Measurements from ENCODE around the gene TMEM131L. TPM values are rescaled to one million over a fixed set of nuclear protein-coding genes. Genes with fewer than 3 reads are reported as not detected.
"Not testable (repeated sequence)": the region's sequence is repeated elsewhere in the genome, so short reads cannot be mapped to it uniquely, and the experiment has no call there.

TMEM131L gene
- total RNA-seq, 1 donor from 2014 or later, result 11.7 TPM

DNA sequence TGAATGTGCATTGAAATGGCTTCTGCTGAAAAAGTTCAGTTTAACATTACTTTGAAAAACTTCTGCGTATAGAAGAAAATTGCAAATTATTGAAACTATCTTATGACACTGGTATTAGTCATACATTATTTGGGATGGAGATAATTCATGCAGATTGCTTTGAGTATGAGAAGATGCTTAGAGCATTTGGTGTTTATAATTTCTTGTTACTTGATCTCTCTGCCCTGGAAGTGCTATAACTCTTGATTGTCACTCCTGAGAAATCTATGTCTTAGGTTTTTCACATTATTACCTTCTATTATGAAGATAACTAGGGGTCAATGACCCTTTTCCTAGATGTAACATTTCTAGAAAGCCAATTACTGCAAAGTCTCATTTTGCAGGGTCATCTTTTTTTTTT, 36.4 kb downstream of the TMEM131L start:
- DNase-seq (ENCODE audit: low read depth in 2 of 2), result peak in 1 of 2 donors; percentile 8

GRCh38 chr4:153506341-153507309, 40.5 kb downstream of the TMEM131L start:
- no peak for DNase-seq (ENCODE audit: low read depth in 2 of 2)

DNA sequence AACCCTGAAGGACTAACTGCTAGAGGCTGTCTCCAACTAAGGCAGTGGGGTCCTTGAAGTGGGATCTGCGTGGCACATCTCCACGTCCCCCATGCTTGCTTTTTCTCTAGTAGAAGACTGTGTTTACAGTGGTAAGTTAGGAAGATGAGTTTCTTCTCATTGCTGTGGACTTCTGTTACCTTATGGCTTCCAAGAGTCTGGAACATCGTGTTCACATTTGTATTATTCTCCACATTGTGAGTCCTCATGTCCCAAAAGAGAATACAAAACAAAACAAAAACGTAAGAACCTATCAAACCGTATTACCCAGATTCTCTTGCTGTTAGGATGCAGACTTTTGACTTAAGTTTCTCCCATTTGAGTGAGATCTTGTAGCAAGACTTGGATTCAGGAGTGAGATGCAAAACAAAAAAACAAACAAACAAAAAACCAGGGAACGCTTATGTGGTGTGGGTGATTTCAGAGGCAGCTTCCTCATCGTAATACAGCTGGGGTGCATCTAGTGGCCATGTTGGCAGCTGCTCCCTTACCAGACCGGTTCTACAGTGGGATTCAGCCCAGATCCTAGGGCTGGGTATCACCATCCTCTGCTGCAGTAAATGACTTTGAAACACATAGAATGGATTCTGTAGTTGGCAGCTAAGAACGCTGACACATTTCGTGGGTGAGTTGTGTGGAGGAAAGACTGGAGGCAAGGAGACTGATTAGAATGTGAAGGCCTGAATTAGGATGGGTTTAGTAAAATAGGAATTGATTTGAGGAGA, 41.3 kb downstream of the TMEM131L start:
- no peak for DNase-seq (ENCODE audit: low read depth in 2 of 2)

GRCh38 chr4:153509212-153509611, 43.1 kb downstream of the TMEM131L start:
- DNase-seq (ENCODE audit: low read depth in 2 of 2), result not testable (repeated sequence)

DNA sequence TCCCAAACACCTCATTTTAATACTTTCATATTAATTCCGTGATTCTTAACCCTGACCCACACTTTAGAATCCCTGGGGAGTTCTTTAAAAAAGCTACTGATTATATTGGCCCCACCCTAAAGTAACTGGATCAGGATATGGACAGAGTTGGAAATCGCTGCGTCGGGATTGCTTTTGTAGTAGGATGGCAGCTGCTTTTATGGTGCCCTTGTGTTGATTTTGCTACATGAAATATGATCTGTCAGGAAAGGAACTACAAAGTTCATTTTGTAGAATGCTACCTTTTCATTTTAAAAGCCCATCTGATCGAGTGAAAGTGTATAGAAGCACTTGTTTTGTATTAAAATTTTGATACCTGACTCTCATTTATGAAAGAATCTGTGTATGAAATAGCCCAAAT, 43.6 kb downstream of the TMEM131L start:
- DNase-seq (ENCODE audit: low read depth in 2 of 2), result peak in 1 of 2 donors; percentile 50

GRCh38 chr4:153510252-153511001, 44.3 kb downstream of the TMEM131L start:
- no peak for DNase-seq (ENCODE audit: low read depth in 2 of 2)

GRCh38 chr4:153511104-153511503, 44.9 kb downstream of the TMEM131L start:
- DNase-seq (ENCODE audit: low read depth in 2 of 2), result no peak

DNA sequence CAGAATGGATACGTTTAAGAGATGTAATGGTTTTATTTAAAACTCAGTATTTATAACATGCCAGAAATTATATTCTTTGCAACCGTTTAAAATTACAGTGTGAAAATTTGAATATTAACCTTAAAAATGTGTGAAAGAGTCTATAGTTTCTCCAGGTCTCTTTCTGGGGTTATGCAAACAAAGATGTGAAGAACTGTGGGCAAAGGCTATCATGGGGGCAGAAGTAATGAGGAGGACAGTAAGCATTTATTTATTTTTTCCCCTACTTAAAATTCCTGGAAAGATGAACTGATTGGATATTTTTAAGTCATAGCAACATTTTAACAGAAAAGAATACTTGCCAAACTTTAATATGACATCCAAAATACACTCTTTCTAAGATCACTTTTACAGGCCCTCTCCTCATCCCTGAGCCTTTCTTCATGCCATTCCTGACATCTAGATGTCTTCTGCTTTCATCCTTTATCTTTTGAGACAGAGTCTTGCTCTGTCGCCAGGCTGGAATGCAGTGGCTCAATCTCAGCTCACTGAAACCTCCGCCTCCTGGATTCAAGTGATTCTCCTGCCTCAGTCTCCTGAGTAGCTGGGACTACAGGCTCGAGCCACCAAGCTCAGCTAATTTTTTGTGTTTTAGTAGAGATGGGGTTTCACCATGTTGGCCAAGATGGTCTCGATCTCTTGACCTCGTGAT, 46.1 kb downstream of the TMEM131L start:
- no peak for DNase-seq (ENCODE audit: low read depth in 2 of 2)

DNA sequence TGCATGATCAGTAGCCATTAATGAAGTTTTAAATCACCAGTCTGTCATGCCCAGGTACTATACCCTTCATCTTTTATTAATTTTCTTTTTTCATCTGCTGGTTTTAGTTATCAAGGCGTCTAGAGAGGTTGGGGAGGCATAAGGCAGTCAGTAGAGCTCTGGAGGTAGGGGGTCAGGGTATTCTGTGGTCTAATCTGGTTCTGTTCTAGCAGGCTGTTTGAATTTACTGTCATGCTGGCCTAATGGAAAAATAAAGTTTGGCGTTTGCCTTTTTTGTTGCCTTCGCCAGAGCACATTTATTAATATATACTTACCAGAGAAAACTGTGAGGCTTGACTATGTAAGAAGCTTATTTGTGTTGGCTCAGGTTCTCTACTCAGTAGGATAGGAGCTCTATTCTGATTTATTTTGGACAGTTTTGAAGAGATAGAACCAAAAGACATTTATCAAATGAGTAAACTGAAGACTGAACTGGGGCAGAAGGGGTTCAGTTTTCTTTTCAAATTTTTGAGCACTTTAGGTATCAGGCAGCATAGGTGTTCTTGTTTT, 46.9 kb downstream of the TMEM131L start:
- DNase-seq (ENCODE audit: low read depth in 2 of 2), result peak in 1 of 2 donors; percentile 48

DNA sequence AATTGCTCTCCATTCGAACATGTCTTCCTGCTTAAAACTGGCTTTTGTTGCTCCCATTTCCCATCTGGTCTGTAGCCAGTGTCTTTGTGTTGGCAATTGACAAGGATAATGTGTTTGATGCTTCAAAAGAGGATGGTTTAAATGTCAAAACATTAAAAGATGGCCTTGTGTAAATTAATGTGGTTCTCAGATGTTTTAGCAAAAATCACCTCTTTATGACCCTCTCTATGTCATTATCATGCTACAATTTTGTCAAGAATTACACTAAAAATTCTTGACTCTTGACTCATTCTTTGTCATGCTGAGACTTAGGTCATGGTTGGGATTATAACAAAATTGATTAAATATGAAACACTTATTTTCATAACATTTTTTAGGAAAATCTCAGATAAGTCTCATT, 47.4 kb downstream of the TMEM131L start:
- DNase-seq (ENCODE audit: low read depth in 2 of 2), result peak; percentile 71 to 72

- peak; percentile 68 to 88 for DNase-seq (ENCODE audit: low read depth in 2 of 2)
Observed at GRCh38 chr4:153514001-153514526, 47.9 kb downstream of the TMEM131L start.

DNA sequence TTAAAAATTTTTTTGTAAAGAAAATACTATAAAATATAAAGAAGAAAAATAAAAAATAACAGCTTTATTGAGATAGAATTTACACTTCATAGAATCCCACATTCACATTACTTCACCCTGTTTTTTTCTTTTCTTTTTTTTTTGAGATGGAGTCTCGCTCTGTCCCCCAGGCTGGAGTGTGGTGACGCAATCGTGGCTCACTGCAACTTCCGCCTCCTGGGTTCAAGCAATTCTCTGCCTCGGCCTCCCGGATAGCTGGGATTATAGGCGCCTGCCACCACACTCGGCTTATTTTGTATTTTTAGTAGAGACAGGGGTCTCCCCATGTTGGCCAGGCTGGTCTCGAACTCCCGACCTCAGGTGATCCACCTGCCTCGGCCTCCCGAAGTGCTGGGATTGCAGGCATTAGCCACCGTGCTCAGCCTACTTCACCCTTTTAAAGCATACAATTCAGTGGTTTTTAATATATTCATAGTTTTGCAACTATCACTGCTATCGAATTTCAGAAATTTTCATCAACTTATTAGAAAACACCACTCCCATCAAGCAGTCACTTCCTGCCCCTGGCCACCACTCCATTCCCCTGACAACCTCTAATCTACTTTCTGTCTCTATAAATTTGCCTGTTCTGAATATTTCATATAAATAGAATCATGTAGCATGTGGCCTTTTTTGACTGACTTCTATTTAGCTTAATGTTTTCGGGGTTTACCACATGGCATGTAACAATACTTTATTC, 48.7 kb downstream of the TMEM131L start:
- no peak for DNase-seq (ENCODE audit: low read depth in 2 of 2)

DNA sequence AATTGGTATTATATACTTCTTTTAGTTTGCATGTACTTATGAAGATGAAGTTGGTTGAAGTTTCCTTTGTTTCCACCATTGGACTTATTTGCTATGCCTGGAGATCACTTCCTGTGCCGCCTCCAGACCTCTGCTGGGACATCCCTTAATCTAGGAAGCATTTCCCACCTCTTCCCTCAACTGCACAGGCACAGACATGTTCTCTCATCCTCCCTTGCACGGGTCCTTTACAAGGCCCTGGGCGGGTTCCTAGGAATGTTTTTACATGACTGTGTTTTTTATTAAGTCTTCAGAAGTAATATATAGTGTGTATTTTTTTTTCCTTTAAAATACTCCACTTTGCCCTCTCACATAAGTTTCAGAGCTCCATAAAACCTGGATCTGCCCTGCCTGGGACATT, 51.0 kb downstream of the TMEM131L start:
- no peak for DNase-seq (ENCODE audit: low read depth in 2 of 2)

DNA sequence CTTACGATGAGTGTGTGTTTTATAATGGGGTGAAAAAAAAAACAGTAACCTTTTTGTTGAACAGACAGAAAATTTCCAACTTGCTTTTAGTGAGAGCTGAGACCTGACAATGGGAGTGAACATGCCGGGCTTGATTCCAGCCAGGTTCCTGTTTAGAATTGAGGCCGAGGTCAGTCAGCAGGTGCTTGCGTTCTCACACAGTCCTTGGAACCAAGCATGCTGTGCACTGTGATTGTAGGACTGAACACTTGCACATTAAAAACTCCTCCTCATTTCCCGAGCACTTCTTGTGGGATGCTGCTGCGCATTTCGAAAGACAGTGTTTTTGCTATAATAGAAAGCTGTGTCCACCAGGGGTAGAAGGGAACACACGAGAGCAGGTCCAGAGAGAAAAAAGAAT, 51.8 kb downstream of the TMEM131L start:
- DNase-seq (ENCODE audit: low read depth in 2 of 2), result peak; percentile 97

GRCh38 chr4:153518637-153519389, 52.7 kb downstream of the TMEM131L start:
- peak; percentile 75 to 83 for DNase-seq (ENCODE audit: low read depth in 2 of 2)

DNA sequence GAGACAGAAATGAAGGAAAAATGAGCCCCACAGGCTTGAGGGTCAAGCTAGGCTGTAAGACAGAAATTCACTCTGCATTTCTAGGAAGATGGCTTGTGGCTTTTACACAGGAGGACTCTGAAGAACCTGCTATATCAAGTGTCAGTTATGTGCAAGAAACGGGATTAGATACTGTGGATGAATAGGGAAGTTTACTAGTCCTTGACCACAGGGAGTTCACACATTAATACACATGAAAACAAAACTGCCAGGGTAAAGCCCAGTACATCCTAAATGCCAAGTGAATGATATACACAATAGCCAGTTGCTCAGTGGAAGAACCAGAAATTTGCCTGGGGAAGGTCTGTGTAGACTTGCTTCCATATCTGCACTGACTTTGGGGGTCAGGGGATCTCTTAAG, 53.5 kb downstream of the TMEM131L start:
- DNase-seq (ENCODE audit: low read depth in 2 of 2), result no peak

DNA sequence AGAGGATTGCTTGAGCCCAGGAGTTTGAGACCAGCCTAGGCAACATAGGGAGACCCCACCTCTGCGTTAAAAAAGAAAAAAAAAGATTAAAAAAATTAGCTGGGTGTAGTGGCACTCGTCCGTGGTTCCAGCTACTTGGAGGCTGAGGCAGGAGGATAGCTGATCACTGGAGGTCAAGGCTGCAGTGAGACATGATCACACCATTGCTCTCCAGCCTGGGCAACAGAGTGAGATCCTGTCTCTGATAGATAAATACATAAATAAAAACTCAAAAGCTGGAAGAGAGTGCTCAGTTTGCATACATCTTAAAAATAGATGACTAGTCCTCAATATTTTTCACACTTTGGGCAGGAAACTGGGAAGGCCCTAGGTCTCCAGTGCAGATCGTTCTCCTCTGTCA, 54.1 kb downstream of the TMEM131L start:
- no peak for DNase-seq (ENCODE audit: low read depth in 2 of 2)

DNA sequence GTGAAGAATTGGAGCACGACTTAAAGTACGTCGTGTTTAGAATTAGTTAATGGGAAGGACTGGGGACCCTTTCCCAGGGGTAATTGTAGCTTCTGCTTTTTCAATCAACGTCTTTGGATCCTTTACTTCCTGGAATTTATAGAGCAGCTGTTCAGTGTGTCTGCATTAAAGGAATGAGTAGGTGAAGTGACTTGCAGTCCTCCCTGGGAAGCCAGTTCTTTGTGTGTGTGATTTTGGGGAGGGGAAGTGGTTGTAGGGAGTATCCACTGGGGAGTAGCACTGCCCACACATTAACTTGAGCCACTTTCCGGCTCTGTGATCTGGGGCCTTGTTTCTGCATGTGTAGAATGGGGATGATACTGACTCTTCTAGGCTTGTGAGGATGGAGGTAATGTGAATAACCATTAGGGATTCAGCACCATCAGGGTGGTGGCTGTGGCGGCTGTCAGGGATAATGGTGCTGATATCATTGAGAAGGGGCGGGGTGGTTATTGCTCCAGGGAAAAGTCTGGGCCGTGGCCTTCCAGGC, 54.7 kb downstream of the TMEM131L start:
- no peak for DNase-seq (ENCODE audit: low read depth in 2 of 2)

GRCh38 chr4:153521478-153521877, 55.3 kb downstream of the TMEM131L start:
- DNase-seq (ENCODE audit: low read depth in 2 of 2), result no peak

Measured in lung microvascular endothelial cell (primary cell).